ENCODE data around the gene MAP4K4.

Gene MAP4K4

DNA sequence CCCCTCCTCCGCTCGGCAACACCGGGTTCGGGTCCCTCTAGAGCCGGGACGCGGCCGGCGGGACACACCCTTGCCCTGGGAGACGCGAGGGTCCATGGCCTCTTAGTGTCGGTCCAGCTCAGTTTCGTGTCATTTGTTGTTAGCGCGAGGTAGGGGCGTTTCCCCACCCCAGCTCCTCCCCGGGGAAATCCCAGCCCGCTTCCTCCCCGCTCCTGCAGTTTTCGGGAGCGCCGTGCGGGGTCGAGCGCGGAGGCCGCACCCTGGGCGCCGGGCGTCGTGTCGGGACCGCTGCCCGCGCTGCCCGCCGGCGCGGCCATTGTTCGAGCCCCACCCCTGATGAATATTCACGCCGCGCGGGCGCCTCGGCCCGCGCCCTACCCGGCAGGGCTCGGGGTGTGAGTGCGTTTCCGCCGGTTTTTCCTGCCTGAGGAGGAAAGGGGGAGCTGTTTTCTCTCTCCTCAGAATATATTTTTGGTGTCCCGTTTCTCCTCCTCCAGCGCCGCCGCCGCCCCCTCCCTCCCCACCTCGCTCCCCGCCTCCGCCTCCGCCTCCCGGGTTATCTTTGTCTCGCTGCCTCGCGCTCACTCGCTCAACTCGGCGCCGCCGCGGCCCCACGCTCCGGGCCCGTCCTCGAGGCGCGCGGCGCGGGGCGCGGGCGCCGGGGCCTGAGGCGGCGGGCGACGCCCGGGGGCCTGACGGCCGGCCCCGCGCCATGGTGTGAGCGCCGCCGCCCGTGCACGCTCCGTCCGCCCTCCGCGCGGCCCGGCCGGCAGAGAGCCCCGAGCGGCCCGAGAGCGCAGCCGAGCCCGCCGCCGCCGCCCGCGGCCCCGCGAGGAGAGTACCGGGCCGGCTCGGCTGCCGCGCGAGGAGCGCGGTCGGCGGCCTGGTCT lies at the start of gene MAP4K4:
Gene MAP4K4, plus strand, starts transcription at position 584 of the 890 bp plus-strand sequence. CDS start 374 bp downstream, outside the sequence.
- DNase-seq (ENCODE audit: low read depth), result peak; percentile 49

DNA sequence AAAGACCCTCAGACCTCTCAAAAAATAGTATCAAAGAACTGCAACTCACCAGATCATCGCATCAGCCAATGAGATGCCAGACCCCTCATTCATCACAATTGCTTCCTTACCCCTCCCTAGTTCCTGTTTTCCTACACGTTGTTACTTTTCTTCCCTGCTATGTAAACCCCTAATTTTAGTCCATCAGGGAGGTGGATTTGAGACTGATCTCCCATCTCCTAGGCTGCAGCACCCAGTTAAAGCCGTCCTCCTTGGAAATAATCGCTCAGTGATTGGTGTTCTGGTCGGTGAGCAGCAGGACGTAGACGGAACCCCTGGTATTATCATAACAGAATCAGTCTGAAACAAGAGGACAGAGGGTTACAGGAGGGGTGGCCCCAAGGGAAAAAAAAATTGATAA lies 44.0 kb upstream of the MAP4K4 start:
- no peak for DNase-seq (ENCODE audit: low read depth)

DNA sequence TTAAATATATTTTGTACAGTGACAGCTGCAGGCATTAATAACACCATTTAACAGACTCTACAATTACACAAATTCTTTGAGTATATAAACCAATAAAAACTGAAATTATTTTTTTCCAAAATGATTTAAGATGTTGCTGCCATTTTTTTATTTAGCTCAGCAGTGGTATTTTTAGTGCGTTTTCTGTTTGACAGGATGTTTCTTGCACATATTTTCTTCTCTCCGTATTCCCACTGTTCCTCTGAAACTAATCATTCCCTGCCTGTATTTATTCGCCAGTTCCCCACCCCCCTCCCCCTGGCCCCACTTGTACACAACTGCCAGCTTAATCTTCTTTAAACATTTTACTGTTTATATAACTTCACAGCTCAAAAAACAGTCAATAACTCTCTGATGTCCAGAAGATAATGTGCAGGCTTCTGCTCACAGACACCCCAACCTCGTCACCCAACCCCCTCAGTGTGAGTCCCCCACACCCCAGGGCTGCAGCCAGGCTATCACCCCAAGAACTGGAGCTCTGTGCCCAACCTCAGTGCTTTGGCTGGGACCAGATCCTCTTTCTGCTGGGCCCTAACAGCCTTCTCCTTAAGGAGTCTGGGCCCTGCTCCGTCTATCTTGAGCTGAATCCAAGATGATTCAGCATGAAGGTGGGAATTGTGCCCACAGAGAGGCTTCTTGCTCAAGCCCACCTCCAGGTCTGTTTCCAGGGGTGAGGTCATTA lies 41.6 kb upstream of the MAP4K4 start:
- DNase-seq (ENCODE audit: low read depth), result peak; percentile 19

DNA sequence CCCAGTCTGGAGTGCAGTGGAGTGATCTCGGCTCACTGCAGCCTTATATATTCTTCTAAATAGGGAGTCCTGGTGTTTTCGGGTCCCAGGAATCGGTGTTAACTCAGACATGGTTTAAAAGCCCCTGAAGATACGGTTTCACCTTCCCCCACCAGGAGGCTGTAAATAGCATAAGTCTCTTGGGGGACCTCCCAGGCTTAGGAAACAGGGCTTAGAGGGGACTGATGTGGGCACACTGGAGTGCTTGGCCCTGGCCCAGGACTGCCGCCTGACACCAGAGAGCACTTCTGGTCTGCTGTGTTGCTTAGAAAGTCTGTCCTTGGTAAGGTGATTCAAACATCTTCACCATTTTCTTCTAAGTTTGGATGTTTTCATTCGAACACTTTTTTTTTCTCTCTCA lies 39.7 kb upstream of the MAP4K4 start:
- no peak for DNase-seq (ENCODE audit: low read depth)

DNA sequence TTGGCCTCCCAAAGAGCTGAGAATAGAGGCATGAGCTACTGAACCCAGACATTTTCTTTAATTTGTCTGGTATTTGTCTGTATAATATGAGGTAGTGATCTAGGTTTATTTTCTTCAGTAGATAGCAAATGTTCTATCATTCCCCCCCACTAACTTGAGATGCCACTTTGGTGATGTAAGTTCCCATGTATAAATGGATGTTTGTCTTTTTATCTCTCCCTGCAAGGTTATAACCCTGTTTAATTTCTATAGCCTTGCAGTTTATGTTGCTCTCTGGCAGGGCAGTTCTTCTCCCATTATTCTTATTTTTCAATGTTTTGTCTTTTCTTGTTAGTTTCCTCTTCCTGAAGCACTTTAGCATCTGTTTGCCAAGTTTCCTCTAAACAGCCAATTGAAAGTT lies 39.1 kb upstream of the MAP4K4 start:
- DNase-seq (ENCODE audit: low read depth), result no peak

DNA sequence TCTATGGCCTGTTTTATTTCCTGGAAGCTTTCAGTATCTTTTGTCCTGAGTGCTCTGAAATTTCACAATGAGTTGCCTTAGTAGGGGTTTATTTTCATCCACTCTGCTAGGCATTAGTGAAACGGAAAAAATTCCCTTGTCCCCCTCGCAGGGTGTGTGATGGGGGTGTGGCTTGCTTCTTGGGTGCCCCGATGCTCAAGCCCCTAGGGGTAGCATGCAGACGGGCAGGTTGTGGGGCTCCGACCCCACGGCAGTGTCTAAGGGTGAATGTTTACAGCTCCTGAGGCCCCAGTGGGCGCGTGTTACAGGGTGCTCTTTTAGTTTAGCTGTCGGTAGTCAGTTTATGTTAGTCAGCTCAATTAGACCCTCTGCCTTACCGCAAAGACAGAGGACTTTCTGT lies 32.2 kb upstream of the MAP4K4 start:
- DNase-seq (ENCODE audit: low read depth), result no peak

DNA sequence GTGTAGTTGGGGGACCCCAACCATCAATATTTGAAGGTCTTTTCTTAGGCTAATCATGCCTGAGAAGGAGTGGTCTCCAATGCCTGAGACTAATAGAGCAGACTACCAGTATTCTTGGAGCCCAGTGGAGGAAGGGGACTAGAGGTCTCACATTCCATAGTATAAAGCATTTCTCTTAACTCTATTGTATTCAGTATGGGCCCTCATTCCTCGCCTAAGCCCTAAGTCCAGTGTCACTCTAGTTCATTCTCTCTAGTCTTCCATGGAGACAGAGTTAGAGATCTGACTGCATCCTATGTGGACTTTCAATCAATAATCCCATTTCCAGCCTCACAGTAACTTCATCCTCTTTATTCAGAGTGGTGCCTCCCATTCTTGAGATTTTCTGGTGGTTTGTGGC lies 29.7 kb upstream of the MAP4K4 start:
- no peak for DNase-seq (ENCODE audit: low read depth)

DNA sequence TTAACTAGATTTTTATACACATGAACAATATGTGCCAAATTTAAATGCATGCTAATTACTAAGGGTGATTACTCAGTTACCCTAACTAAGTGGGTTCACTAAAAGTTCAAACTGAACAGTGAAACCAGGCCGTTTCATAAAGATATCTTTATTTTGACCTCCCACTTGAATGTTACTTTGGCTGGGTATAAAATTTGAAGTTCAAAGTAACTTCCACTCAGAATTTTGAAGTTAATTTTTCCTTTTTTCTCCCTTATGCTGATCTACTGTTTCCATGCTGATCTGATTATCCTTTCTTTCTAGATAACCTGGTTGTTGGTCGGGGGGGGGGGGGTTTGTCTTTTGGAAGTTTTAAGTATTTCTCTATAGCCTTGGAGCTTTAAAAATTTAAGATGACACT lies 25.5 kb upstream of the MAP4K4 start:
- DNase-seq (ENCODE audit: low read depth), result no peak

DNA sequence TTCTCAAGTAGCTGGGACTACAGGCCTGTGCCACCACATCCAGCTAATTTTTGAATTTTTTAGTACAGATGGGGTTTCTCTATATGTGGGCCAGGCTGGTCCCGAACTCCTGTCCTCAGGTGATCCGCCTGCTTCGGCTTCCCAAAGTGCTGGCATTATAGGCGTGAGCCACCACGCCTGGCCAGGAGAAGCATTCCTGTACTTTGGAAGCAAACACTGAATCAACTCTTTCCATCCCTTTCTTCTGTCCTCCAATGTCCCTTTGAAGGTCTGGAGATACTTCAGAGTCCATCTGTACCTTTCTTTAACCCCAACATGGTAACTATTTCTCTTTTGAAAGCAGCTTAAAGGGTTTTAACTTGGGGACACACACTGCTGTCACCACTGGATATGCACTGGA lies 23.6 kb upstream of the MAP4K4 start:
- DNase-seq (ENCODE audit: low read depth), result no peak

DNA sequence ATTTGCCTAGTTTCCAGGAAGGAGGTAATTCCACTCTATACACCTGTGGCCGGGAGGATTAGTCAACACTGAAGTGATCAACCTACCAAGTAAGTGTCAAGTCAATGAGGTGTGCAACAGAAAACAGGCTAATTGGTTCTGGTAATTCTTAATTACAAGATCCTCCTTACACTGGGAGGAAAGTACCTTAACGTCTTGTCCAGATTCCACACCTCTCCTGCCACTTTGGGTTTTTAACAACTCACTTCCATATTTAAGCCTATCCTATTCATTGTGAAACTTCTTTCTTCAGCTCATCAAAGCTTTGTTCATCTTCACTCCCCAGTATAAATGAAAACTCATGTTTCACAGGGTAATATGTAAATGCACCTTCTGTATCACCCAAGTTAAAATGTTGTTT lies 22.0 kb upstream of the MAP4K4 start:
- DNase-seq (ENCODE audit: low read depth), result no peak

DNA sequence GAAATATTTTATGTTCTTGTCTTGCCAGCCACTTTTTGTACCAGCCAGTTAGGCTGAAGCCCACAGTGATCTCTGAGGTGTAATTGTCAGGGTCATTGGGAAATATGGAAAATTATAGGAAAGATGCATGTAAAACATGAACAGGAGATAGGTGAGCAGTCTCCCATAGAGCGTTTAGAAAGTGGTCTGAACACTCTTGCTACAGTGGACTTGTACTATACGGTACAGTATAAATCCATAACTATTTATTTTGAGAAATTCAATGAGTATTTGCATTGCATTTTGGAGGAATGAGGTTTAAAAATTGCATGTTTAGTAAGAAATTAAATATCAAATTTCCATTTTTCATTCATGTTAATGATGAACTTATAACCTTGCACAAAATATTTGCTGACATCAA lies 20.8 kb upstream of the MAP4K4 start:
- DNase-seq (ENCODE audit: low read depth), result no peak

DNA sequence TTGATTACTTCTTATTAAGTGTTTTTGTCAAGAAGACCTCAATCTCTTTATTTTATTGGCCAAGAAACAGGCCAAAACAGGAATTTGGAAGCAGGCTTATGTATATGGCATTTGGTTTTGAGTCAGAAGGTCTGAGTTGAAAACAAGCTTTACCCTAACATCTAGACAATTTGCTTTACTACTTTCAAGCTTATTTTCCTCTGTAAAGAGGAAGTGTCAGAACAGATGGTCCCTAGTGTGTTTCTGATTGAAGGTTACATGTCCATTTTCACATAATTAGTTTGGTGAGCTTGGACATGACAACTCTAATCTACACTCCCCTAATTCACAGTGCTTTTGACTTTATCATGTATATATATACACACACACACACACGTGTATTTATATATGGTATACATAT lies 19.8 kb upstream of the MAP4K4 start:
- no peak for DNase-seq (ENCODE audit: low read depth)

DNA sequence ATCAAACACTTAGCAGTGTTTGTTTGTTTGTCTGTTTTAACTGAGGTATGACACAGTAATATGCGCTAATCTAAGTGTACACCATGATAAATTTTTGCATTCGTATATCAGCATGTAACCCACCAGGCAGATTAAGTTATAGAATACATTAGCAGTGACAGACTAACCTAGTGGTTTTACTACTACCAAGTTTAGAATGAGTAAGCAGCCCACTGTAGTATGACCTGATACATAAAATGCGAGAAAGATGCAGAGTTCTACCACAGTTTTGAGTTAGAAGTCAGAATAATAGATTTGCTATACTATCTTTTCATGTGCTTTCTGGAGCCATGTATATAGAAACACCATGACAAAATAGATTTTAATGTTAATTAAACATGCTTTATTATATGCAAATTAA lies 19.1 kb upstream of the MAP4K4 start:
- no peak for DNase-seq (ENCODE audit: low read depth)

DNA sequence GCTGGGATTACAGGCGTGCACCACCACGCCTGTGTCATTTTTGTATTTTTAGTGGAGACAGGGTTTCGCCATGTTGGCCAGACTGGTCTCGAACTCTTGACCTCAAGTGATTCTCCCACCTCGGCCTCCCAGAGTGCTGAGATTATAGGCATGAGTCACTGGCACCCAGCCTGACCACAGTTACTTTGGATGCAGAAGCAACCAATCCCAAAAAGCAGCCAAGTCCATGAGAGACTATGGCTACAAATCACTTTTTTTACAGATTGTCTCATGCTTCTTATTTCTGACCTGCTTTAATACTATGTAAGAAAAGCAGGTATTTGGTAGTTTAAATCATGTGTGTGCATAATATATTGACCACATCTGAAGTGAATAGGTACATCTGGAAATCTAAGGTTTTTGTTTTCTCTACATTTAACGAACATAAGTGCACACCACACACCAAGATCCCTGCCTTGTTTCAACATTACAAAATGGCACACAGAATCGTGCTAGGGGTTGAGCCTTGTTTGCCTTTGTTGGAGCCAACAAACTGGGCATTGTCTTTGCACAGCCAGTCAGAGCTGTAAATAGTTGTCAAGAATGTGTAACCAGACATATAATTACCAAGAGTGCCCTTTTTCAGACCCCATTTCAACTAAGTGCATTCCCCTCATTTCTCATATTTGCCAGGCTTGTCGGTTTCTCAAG lies 18.3 kb upstream of the MAP4K4 start:
- peak; percentile 54 for DNase-seq (ENCODE audit: low read depth)

DNA sequence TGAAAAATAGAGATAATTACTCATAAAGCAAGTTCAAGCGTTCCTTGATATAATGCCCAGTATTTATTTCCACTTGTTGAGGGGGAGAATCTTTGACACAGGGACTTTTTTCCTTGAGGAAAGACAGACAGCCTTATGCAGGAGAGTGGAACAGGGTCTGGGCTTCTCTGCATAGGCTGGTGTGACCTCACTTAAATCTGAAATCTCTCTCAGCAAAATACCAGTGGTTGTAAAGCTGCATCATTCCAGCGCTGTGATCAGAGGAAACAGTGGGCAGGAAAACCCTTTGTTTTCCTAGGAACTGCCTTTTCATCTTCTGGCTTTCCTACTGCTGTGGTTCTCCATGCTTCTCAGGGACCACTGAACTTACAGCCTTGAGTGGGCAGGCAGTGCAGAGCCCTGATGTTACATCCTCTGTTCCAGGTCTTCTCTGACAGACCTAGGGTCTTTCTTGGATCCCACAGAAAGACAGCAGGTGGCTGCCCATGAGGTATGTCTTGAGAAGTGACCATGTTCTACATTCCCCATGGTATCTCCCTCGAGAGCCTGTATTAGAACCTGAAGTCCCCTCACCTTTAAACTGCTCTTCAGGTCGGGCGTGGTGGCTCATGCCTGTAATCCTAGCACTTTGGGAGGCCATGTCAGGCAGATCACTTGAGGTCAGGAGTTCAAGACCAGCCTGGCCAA lies 17.6 kb upstream of the MAP4K4 start:
- no peak for DNase-seq (ENCODE audit: low read depth)

DNA sequence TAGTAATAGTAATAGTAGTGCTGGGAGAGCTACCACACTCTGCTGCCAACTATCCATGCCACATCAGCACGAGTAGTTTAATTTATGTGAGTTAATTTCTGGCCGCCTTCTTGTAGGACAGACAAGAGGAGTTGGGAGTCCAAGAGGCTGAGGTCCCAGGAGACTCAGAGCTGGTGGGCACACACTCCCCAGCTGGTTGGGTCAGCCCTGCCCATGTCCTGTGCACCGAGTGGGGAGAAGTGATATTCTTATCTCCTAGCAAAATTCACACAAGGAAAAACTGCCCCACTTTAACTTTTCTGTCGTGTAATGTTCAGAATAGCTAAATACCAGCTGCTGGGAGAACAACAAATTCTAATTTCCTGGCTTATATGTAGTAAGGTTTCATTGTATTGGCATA lies 15.2 kb upstream of the MAP4K4 start:
- DNase-seq (ENCODE audit: low read depth), result no peak

DNA sequence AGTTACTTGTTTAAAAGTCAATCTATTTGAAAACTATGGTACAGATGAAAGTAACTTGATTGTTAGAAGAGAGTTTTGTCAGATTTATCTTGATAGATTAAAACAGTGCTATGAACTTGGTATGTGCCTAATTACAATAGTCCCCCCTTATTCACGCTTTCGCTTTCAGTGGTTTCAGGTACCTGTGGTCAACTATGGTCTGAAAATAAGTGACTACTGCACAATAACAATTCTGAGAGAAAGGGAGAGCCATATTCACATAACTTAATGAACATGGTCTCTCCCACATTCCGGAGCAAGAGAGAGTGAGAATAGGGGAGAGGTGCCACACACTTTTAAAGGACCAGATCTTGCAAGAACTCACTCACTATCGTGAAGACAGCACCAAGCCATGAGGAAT lies 13.2 kb upstream of the MAP4K4 start:
- no peak for DNase-seq (ENCODE audit: low read depth)

DNA sequence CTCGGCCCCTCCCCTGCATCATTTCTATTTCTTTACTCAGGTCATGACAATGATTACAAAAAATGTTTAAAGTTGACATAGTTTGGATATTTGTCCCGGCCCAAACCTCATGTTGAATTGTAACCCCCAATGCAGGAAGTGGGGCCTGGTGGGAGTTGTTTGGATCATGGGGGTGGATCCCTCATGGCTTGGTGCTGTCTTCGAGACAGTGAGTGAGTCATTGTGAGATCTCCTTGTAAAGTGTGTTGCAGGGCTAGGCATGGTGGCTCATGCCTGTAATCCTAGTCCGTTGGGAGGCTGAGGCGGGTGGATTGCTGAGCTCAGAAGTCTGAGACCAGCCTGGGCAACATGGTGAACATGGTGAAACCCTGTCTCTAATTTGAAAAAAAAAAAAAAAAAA lies 9.2 kb upstream of the MAP4K4 start:
- DNase-seq (ENCODE audit: low read depth), result no peak

DNA sequence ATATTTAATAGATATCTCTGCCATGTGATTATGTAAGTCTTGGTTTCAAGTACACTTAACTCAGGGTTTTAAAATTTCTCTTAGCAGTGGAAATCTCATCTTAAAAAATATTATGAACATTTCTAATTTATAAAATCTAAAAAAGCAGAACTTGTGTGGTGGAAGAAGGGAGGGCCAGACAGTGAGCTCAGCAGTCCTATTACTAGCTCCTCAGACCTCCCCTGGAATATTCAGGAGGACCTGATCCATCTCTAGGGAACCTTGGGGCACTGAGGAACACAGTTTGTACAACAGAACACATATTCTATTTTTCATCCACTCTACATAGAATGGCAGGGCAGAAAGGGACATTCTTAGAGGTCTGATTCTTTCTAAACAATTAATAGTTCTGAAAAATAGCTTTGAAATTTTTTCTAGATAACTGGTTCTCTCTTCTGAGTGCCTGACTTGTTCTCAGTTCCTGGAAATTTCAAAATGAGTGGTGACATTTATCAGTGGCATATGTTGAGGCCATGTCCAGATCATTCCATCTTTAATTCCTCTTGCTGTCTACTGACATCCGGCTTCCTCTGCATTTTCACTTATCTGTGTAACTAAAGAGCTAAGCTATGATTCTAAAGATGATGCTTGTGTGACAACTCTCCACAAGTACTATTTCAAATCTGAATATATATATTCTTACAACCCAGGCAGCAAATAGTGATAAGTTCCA lies 8.2 kb upstream of the MAP4K4 start:
- DNase-seq (ENCODE audit: low read depth), result no peak

DNA sequence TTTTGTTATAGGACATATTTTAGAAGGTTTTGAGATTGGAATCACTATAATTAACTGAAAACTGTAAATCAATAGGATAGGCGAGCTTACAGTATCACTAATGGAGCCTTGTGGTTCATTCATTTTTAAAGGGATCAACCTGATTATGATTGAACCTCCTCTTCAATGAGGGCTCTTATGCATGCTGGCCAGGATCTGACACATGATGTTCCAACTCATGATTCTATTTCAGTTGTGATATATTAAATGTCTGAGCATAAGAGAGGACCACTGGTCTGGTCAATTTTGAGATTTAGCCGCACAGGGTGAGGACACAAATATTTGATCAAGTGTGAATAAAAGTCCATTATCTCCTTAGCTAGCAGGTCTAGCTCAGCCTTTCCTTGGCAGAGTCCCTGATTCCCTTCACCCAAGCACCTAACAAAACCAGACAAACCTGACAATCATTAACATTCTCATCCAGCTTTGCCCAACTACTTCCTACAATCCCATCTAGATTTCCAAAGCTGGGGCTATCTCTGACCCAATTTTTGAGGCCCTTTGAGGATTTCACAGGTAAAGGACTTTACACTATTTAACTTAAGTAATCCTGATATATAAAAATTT lies 6.9 kb upstream of the MAP4K4 start:
- DNase-seq (ENCODE audit: low read depth), result no peak

DNA sequence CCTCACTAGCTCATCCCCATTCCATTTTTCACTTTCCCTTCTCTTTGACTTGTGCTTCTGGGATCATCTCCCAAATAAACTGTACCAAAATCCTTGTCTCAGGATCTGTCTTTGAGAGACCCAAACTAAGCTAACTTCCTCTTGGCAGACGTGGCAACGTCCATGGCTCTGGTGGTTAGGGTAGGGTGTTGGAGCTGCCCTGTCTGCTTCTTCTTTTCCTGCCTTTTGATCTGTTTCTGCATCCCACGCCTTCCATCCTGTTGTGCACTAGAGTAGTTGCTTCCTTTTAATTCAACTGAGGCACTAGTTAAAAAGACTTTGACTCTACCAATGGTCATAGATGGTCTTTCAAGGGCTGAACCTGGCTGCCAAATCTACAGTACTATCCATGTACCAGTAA lies 5.5 kb upstream of the MAP4K4 start:
- DNase-seq (ENCODE audit: low read depth), result no peak
